Measurements from ENCODE around the gene NTNG1. TPM values are rescaled to one million over a fixed set of nuclear protein-coding genes. Genes with fewer than 3 reads are reported as not detected.

Gene NTNG1
- total RNA-seq, 1 experiment from 2014 or later: 1.5 TPM

GRCh38 chr1:107297681-107298080, 156.8 kb downstream of the NTNG1 start:
- Histone ChIP-seq H3K9me3 (ENCODE audit: control insufficient read depth, low read depth, low read length) (no peaks in the 10 kb centered on the region), H2BK15ac (ENCODE audit: low read depth, low read length) (no peak overlapping the region), H3K4me2 (ENCODE audit: insufficient read depth, insufficient read length, low read length) (no peak overlapping the region), H3K23ac (ENCODE audit: insufficient read length, low read depth, low read length) (no peak overlapping the region), H3K14ac (ENCODE audit: insufficient read depth, low read length) (no peak overlapping the region), H3K4me1 (ENCODE audit: insufficient read depth, low read length) (no peaks in the 10 kb centered on the region), H3K18ac (ENCODE audit: insufficient read length, low read depth, low read length) (no peak overlapping the region), H4K20me1 (ENCODE audit: control insufficient read depth, insufficient read depth, insufficient read length) (no peaks in the 10 kb centered on the region), H4K91ac (ENCODE audit: insufficient read length, low read depth, low read length) (no peak overlapping the region), H3K4ac (ENCODE audit: low read depth, low read length) (no peak overlapping the region), H3K23me2 (ENCODE audit: insufficient read length, low read depth, low read length, poor library complexity, severe bottlenecking) (no peaks in the 10 kb centered on the region), H2AFZ (ENCODE audit: low read length) (no peak overlapping the region), H3K79me1 (ENCODE audit: insufficient read depth, low read depth, low read length, poor library complexity, severe bottlenecking) (no peaks in the 10 kb centered on the region), H2BK120ac (ENCODE audit: low read depth, low read length, poor library complexity, severe bottlenecking) (no peak overlapping the region), H3K9ac (ENCODE audit: extremely low read depth, insufficient read length, low read length) (no peak overlapping the region), H2BK12ac (ENCODE audit: insufficient read length, low read depth, low read length) (no peak overlapping the region), H3K79me2 (ENCODE audit: insufficient read depth, low read length) (no peaks in the 10 kb centered on the region; the same call in 1 of the 2 replicates), H4K5ac (ENCODE audit: insufficient read length, low read depth, low read length) (no peak overlapping the region), H2AK5ac (ENCODE audit: insufficient read length, low read length) (no peak overlapping the region), H2BK20ac (ENCODE audit: low read depth, low read length, poor library complexity, severe bottlenecking) (no peak overlapping the region), H3K56ac (ENCODE audit: insufficient read length, low read depth, low read length) (no peak overlapping the region), H3T11ph (ENCODE audit: low read length) (no peak overlapping the region), H3K27me3 (ENCODE audit: insufficient read depth, low read length) (no peaks in the 10 kb centered on the region), H2BK5ac (ENCODE audit: insufficient read length, low read length) (no peak overlapping the region), H3K27ac (ENCODE audit: insufficient read length, low read depth, low read length) (no peak overlapping the region), H4K8ac (replicated peaks; ENCODE audit: insufficient read length, low read depth, low read length) (no peak overlapping the region)
- Mint-ChIP-seq H3K27ac (no peak overlapping the region), H3K27me3 (ENCODE audit: low read depth) (no peaks in the 10 kb centered on the region), H3K9me3 (no peaks in the 10 kb centered on the region), H3K4me1 (no peaks in the 10 kb centered on the region), H3K36me3 (ENCODE audit: insufficient read depth in 1 of 3, low read depth in 3 of 3) (no peaks in the 10 kb centered on the region), H3K4me3 (no peak overlapping the region)
- no CpG with 5 or more reads among the region's 1 CpG for WGBS (ENCODE audit: extremely low coverage, insufficient read length, low lambda C conversion rate)
- no peak for TF ChIP-seq CTCF (conservative IDR thresholded peaks at IDR 0.05)
- DNase-seq: no peak
